GM21447 (cell line): ENCODE measurements around the gene VEGFA.
"Not testable (repeated sequence)": the region's sequence is repeated elsewhere in the genome, so short reads cannot be mapped to it uniquely, and the experiment has no call there.

Experiments used
- ATAC-seq: cut with Tn5 transposase; IDR thresholded peaks from one replicate; pipeline ENCODE4 v1.9.1; 2021; ENCODE audit not compliant: unreplicated experiment

Gene VEGFA

DNA sequence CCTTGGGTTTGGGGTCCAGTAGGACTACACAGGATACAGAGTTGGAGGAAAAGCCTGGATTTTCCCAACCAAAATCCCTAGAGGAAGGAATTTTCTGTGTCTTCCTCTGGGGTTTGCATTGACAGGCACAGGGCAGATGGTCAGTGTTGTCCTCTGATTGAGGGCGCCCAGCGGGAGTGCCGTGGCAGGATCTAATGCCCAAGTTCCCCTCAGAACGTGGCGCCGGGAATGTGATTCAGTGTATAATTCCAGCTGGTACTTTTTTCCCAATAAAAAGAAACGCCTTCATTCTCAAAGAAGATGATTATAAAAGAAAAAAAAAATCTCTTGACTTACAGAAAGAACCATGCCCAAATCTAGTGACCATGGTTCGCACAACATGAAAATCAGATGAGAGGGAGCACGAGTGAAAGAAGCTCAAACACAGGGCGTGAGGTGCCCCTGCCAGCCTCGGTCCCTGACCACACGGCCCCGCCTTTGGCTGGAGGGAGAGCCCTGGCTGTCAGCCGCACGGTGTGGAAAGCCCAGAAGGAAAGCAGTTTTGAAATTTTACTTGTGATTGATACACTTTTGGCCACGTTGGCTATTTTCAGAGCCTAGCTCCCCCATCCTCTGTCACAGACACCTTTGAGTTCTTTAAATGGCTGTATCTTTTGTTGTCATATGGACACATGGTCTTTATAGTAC, 31.6 kb downstream of the VEGFA start:
- ATAC-seq, result no peak

DNA sequence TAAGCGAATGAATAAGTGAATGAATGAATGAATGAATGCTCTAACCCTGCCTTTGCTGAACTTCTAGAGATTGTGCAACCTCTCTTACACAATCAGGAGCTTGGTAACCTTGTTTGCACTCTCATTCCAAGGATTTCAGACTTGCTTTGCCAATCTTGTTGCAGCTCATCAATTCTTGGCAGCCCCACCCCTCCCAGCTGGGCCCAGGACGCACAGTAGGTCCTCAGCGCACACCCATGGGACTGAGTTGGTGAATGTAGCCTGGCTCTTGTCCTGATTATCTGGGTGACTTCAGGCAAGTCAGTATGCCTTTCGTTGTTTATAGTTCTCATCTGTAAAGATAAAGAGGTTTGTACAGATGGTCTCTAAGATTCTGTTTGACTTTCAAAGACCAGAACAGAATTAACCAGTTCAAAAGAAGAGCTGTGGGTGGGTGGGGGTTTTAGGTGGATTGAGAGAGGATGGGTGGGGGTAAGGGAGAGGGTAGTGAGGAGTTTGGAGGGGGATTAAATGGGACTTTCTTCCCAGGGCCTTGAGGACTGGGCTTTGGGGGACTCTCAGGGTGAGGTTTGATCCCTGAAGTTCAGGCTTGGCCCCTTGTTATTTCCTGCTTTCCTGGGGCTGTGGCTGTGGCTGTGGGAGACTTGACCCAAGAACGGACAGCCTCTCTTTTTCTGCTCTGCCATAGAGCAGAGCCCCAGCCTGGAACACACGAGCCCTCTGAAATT, 33.2 kb downstream of the VEGFA start:
- ATAC-seq, result no peak

DNA sequence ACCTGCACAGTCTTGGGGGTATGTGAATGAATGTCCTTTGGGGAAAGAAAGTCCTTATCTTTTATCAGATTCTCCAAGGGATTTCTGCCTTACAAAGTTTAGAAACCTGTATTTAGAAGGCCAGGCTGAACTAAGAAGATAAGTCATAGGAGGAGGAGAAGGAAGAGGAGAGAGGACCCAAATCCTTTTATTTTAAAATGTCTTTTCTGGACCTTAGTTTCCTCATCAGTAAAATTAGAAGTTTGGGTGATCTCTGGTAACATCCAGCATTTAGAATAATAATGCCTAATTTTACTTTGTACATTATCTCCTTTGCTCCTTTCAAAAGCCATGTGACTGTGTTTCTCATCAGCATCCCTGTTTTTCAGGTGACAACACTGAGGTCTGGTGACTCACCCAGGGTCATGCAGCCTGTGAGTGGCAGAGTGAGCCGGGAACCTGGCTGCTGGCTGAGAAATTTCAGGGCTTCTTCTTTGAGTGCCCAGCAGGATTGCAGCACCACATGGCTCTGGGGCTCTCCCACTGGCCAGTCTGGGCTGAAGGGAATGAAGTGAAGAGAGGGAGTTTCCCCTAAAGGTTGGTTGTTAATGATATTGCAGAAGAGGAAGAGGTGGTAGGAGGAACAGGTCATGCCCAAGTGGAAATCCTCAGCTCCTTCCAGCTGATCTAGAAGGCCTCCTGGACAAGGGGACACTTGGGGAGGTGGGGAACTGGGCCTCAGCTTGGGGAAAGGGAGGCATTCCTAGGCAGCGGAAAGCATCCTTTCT, 34.0 kb downstream of the VEGFA start:
- no peak for ATAC-seq

DNA sequence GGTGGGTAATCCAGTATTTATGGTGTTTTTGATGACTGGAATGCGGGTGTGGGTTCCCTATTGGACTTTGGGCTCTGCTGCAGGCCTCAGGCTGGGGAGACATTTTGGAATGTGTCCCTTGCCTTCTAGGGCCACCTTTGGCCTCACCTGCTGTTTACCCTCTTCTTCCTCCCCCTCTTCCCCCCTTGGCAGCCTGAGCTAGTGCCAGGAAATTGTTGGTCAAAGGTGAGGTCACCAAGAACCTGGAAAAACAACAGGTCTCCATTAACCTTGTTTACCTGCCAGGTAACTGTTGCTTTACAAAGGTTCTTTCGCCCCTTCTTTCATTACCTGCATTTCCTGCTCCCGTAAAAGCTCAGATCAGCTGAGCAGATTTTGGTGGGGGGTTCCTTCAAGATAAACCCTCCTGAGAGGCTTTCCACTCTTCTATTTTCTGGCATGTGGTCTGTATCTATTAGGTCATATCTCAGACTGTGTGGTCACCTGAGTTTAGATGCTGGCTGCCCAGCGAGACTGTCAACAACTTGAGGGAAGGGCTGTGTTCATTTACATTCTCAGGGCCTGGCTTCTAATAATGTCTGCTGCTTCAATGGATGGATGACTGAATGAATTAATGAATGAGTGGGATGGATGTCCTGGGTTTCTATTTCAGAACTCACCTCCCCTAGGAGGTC, 34.7 kb downstream of the VEGFA start:
- no peak for ATAC-seq

DNA sequence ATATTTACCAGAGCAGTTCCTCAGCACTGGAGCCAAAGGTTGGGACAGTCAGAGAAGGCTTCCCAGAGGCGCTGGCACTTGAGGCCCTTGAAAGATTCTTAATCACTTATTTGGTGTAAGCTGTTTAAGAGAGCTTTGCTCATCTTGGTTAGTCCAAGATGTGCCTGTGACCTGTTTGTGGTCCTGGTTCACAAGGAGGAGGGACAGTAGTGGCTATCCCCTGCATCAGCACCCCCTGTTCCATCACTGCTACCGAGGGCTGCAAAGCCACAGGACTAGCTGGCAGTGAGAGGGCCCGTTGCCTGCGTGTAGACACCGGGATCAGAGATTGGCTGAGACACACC, 35.7 kb downstream of the VEGFA start:
- ATAC-seq, result no peak

DNA sequence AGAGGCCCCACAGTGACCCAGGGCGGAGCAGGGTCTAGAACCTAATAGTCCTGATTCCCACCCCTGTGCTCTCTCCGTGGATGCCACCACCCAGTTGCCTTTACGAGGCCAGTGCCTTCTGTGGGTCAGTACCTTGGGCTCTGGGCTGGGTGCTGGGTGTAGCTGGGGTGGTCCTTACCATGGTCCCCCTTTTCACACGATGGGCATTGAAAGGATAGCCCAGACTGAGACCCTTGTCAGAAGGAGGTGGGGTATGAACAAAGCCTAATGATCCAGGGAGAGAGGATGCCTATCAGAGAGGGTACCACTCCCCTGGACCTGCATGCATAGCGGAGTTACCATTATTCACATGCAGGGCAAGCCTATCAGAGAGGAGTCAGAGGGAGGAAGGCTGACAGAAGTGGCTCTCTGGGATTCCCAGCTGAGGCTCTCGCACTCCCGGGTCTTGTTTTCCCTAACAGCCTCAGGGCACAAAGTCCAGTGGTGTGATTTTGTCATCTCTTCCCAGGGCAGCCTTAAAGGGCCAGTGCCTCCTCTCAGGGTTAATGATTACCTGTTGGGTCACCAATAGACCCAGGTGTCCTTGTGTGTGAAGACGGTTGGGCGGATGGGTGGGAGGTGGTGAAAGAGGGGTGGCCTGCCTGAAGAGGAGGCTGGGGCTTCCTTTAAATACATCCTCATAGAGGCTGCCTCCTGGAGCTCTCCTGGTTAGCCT, 36.2 kb downstream of the VEGFA start:
- no peak for ATAC-seq

DNA sequence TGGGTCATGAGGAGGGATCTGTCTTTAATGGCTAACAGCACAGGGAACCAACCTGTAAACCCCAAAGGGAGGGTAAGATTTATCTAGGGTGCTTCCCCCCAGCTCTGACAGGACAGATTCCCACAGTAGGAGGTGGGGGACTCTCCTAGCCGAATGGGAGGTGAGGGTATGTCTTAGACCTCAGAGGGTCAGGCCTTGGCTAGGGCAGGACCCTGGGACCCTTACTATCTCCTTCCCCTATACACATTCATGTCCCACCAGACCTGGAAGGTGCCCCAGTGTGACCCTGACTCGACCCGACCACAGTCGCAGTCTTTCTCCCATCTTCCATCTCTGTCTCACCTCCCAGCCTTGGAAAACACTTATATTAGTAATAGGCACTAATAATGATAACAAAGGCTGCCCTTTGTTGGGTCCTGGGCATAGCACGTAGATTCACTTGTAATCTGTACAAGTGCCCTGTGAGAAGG, 36.8 kb downstream of the VEGFA start:
- no peak for ATAC-seq

DNA sequence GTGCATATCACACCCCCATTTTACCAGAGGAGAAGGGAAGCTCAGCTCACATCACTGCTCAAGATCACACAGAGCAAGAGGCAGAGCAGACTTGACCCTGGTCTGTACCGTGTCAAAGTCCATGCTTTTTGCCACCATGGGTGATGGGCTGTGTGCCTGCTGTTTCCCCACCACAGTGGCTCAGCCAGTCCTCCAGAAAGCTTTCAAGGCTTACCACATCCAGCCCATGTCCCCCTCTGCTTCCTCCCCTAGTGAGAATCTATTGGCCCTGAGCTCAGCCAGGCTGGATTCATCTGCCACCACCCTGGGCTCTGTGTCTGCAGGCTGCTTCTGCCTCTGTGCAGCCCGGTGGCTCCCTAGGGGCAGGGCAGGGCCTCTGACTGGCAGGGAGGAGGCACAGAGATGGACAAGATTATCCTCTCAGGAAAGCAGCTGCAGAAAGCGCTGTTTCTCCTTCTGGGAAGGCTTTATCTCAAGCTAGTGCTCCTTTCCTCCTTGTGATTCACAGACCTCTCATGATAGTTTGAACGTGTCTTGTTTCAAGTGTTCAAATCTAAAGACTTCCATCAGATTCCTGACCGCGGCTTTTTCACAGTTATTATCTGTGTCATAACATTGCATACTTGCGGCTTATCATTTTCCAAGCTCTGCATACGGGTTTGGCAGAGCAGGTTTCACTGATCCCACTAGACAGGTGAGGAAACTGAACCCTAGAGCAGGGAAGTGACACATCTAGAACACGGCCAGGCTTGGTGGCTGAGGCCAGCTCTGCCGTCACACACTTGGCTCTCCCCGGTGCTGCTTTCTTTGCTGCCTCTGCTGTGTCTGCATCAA, 37.4 kb downstream of the VEGFA start:
- no peak for ATAC-seq

DNA sequence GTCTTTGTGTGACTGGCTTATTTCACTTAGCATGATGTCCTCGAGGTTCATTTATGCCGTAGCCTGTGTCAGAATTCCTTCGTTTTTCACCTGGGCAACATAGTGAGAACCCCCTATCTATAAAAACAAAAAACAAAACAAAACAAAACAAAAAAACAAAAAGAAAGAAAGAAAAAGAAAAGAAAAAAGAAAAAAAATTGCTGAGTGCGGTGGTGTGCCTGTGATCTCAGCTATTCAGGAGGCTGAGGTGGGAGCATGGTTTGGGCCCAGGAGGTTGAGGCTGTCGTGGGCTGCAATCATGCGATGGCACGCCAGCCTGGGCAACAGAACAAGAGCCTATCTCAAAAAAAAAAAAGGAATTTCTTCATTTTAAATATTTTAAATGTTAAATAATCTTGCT, 38.4 kb downstream of the VEGFA start:
- no peak for ATAC-seq

DNA sequence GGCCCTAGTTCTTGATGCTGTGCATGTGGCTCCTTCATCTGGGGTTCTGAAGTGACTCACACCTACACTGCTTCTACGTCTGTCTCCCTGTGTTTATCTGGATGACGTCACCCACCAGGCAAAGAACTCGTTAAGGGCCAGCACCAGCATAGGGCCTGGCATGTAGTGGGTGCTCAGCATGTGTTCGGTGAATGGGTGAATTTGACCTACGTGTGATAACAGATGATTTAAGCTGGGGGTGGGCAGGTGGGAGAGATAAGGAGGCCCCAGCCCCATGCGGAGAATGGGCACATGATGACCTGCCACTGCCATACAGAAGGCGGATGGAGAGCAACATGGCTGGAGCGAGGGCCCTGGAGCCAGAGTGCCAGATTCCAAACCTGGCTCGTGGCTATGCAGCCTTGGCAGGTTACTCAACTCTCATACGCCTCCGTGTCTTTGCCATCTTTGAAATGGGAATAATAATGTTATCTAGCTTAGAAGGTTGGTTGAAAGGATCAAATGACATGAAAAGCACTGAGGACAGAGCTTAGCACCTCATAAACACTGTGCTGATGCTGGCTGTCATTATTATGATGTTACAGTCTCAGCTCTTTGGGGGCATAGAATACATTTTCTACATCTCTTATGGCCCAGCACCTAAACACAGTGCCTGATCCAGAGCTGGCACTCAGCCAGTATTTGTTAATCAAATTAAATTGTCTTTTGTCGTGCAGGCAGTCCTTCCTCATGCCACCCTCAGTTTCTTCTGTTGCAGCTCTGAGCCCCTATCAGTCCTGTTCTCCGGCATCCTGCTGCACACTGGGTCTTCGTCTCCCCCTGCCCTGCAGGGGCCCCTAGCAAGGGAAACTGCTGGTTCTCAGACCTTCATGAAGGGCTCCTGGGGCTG, 39.6 kb downstream of the VEGFA start:
- ATAC-seq, result no peak

DNA sequence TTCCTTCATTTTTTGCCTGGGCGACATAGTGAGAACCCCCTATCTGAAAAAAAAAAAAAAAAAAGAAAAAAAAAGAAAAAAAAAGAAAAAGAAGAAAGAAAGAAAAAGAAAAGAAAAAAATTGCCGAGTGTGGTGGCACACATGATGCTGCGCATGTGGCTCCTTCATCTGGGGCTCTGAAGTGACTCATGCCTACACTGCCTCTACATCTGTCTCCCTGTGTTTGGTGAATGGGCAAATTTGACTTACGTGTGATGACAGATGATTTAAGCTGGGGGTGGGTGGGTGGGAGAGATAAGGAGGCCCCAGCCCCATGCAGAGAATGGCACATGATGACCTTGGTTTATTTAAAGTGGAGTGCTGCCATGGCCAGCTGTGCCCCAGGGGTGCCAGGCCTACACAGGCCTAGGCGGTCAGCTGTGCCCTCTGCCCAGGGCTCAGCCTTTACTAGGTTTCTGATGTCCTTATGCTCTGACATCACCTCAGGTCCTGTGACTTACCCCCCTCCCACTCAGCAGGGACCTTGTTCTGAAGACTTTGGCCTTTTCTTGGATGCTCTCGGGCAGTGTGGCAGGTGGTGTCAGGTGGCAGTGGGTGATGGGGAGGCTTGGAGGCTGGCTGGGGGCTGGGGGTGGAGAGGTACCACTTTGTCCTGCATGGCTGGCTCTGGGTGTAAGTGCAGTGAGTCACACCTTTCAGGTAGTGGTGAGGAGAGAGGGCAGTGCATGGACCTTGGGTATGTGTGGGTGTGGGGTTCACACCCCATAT, 41.1 kb downstream of the VEGFA start:
- ATAC-seq, result no peak

DNA sequence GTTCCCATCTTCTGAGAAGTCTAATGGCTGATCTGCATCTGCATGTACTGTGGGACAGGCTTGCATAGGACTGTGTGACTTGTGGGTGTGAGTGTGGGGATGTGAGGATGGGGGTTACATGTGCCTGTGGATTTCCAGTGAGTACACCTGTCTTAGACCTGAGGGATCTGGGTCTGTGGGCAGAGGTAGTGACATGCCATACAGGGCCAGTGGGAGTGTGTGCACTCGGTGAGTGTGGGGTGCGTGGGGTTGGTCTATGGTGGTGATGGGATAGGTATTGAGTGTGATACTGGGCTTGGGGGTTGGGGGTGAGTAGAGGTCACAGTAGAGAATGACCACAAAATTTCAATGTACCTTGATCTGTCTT, 41.7 kb downstream of the VEGFA start:
- no peak for ATAC-seq

DNA sequence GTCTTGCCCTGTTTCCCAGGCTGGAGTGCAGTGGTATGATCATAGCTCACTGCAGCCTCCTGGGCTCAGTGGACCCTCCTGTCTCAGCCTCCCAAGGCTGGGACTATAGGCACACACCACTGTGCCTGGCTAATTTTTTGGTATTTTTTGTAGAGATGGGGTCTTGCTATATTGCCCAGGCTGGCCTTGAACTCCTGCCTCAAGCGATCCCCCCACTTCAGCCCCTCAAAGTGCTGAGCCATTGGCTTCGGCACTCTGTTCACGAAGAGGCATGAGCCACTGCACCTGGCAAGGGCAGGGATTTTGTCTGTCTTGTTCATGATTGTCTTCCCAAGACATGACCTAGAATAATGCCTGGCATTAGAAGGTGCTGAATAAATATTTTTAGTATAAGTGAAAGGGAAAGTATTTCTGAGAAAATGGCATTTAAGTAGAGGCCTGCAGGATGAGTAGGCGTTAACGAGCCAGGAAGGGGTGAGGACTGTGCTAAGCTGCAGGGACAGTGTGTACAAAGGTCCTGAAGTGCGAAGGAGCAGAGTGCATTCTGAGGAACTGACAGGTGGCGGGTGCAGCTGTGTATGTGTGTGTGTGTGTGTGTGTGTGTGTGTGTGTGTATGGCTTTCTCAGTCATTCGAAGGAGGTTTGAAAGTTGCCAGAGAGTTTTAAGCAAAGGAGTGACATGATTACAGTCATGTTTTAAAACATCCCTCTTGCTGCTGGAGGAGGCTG, 43.0 kb downstream of the VEGFA start:
- no peak for ATAC-seq

DNA sequence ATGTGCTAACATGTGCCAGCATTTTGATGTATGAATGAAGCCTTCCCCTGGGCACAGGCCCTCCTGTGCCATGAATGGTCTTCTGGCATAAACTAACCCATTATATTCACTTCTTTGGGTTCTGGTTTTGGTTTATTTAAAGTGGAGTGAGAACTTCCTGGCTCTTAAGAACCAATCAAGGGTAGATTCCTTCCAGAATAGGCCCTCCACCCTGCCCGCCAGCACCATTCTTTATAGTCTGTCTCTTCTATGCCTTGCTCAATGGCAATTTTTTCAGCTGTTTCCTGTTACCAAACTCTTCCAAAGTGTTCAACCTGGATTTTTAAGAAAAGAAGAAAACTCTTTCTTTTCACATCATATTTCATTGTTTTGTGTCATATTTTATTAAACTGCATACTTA, 44.1 kb downstream of the VEGFA start:
- no peak for ATAC-seq

DNA sequence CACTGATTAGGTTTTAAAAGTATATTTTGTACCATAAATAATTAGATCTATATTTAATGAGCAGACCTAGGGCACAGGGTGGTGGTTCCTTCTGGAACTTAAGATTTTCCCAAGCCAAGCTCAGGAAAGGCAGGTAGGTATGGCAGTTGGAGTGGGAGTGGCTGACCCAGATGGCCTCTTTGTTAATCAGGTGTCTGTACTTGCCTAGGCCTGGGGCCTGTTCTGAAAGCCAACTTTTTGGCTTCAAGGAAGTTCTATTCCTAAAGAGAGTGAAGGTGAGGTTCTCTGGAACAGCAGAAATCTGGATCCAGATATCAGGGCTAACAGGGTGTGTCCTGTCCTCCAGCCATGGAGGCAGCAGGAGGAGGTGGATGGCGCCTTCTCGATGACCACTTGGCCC, 44.9 kb downstream of the VEGFA start:
- no peak for ATAC-seq

DNA sequence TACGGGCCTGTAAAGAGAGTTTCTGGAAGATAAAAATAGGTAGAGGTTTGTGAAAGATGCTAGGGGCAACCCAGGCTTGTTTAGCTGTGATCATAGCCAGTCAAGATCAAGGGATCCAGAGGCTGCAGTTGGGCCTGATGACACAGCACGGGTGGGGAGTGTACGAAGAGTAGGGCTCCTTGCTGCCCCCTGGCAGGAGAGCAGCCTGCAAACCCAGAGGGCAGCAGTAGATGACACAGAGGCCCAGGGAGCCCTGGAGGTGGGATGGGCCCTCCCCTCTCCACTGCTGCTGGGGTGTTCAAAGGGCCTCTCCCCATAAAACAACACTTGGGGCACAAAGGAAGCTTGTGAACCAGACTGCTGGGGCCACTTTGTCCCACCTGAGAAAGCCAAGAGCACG, 47.2 kb downstream of the VEGFA start:
- ATAC-seq, result no peak

DNA sequence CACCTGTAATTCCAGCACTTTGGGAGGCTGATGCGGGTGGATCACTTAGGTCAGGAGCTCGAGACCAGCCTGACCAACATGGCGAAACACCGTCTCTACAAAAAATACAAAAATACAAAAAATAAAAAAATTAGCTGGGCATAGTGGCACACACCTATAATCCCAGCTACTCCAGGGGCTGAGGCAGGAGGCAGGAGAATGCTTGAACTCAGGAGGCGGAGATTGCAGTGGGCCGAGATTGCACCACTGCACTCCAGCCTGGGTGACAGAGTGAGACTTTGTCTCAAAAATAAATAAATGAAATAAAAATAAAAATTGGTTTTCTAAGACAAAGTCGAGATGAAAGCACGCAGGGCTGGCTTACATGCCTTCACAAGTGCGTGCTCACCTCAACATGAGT, 49.0 kb downstream of the VEGFA start:
- ATAC-seq, result not testable (repeated sequence)

DNA sequence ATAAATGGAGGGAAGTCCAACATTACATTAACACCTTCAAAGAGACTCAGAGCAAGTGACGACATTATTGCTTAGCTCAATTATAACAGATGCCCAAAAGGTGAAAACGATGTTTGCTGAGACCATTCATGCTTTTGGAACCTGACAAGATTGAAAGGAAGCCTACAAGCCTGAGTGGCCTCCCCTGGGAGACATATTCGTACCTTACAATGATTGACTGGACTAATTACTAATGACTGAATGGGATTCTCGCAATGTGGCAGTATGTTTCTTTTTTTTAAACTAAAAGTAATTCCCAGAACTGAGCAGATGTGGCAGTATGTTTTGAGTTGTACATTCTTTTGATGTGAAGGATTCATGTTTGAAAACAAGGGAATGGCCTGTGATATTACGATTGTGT, 49.9 kb downstream of the VEGFA start:
- no peak for ATAC-seq
